KMS-11 (cell line): ENCODE data around the gene PRSS48.

Experiments
- H2AFZ ChIP-seq: fragments of 200-600 bp; sonication (generic); 2 replicates; pipeline ENCODE4 v1.6.1; 2016; ENCODE audit warnings: antibody characterized with exemption, mixed run types, low read depth
- H3K27ac ChIP-seq: fragments of 200-600 bp; sonication (generic); 2 replicates; pipeline ENCODE4 v1.6.1; 2016; ENCODE audit warnings: mild to moderate bottlenecking, mixed run types
- H3K27me3 ChIP-seq: fragments of 200-600 bp; sonication (generic); 2 replicates; pipeline ENCODE4 v1.6.1; 2017; ENCODE audit warnings: mild to moderate bottlenecking, low read depth, mixed run types, moderate library complexity; ENCODE audit not compliant: insufficient read depth
- H3K36me3 ChIP-seq: fragments of 200-600 bp; sonication (generic); 2 replicates; pipeline ENCODE4 v1.6.1; 2017; ENCODE audit warnings: mild to moderate bottlenecking, mixed run types; ENCODE audit not compliant: insufficient read depth
- H3K4me1 ChIP-seq: fragments of 200-600 bp; sonication (generic); 2 replicates; pipeline ENCODE4 v1.6.1; 2016; ENCODE audit warnings: mild to moderate bottlenecking, low read depth, mixed run types; ENCODE audit not compliant: poor library complexity, severe bottlenecking
- H3K4me2 ChIP-seq: fragments of 200-600 bp; sonication (generic); 2 replicates; pipeline ENCODE4 v1.7.0; 2016; ENCODE audit warnings: mild to moderate bottlenecking, mixed run types
- H3K4me3 ChIP-seq: fragments of 200-600 bp; sonication (generic); IDR thresholded peaks from 2 replicates; pipeline ENCODE4 v1.6.1; 2017; ENCODE audit warnings: low read depth, low read length, mixed read lengths; ENCODE audit not compliant: insufficient read depth
- H3K79me2 ChIP-seq: fragments of 200-600 bp; sonication (generic); 2 replicates; pipeline ENCODE4 v1.6.1; 2016; ENCODE audit warnings: low read depth, mixed run types; ENCODE audit not compliant: insufficient read depth
- H3K9ac ChIP-seq: fragments of 200-600 bp; sonication (generic); 2 replicates; pipeline ENCODE4 v1.6.1; 2016; ENCODE audit warnings: mild to moderate bottlenecking, mixed run types
- H4K20me1 ChIP-seq: fragments of 200-600 bp; sonication (generic); 2 replicates; pipeline ENCODE4 v1.6.1; 2016; ENCODE audit warnings: mild to moderate bottlenecking, mixed run types; ENCODE audit not compliant: insufficient read depth
- TF ChIP-seq, protein P1 (sequence below): fragments of 200-600 bp; sonication (generic); conservative IDR thresholded peaks from 2 replicates; pipeline ENCODE4 v1.6.1; 2017; ENCODE audit warnings: low read depth, mild to moderate bottlenecking, antibody characterized with exemption, low read length, moderate library complexity, mixed read lengths

PRSS48 gene

DNA sequence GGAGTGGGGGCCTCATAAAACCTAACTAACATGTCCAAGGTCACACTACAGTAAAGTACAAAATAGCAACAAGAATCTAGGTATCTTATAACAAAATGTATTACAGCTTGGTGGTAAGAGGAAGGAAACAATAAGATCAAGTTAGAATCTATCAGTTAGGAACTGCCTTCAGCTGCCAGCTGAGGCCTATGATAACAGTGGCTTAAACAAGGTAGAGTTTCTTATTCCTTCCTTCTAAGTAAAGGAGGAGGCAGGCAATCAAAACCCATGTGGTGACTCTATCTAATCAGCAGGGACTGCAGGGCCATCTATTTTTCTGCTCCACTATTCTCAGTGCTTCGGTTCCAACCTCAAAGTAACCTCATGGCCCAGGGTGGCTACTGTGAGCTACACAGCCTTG, 37.5 kb downstream of the PRSS48 start:
- no peak overlapping the region for H3K27ac ChIP-seq
- no peaks in the 10 kb centered on the region for H3K4me1 ChIP-seq
- no peak overlapping the region for H3K4me2 ChIP-seq
- H4K20me1 ChIP-seq: no peaks in the 10 kb centered on the region
- H3K4me3 ChIP-seq: no peak overlapping the region
- no peaks in the 10 kb centered on the region for H3K79me2 ChIP-seq
- TF ChIP-seq, protein P1, sequence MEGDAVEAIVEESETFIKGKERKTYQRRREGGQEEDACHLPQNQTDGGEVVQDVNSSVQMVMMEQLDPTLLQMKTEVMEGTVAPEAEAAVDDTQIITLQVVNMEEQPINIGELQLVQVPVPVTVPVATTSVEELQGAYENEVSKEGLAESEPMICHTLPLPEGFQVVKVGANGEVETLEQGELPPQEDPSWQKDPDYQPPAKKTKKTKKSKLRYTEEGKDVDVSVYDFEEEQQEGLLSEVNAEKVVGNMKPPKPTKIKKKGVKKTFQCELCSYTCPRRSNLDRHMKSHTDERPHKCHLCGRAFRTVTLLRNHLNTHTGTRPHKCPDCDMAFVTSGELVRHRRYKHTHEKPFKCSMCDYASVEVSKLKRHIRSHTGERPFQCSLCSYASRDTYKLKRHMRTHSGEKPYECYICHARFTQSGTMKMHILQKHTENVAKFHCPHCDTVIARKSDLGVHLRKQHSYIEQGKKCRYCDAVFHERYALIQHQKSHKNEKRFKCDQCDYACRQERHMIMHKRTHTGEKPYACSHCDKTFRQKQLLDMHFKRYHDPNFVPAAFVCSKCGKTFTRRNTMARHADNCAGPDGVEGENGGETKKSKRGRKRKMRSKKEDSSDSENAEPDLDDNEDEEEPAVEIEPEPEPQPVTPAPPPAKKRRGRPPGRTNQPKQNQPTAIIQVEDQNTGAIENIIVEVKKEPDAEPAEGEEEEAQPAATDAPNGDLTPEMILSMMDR: no peak
- H3K9ac ChIP-seq: no peak overlapping the region
- H2AFZ ChIP-seq: no peak overlapping the region
- H3K27me3 ChIP-seq: no peaks in the 10 kb centered on the region
- no peaks in the 10 kb centered on the region for H3K36me3 ChIP-seq

DNA sequence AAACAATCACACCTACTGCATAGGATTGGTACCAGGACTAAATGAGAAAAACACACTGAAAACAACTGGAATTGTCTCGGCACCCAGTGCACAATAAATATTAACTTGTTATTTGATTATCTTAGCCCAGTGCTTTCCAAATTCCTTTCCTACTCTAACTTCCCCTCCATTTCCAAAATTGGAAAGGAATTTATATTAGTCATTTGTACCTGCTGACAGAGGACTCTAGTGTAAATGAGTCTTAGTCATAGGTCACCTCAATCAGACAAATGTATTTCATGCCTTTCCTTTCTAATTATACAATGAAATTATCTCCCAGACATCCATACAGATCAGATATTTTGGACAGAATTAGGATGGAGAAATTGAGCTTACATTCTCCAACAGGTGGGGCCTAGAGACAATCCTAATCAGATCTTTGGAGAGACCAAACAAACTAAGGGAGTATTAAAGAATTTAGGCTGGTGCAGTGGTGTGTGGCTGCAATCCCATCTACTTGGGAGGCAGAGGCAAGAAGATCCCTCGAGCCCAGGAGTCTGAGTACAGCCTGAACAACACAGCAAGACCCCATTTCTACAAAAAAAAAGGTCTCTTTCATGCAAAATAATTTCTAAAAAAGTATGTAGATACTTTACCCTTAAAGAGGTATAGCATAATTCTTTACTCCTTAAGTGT, 38.4 kb downstream of the PRSS48 start:
- Histone ChIP-seq H3K4me1 (no peaks in the 10 kb centered on the region), H3K79me2 (no peaks in the 10 kb centered on the region), H2AFZ (no peak overlapping the region), H3K4me2 (no peak overlapping the region), H3K27me3 (no peaks in the 10 kb centered on the region), H3K36me3 (no peaks in the 10 kb centered on the region), H3K27ac (no peak overlapping the region), H3K9ac (no peak overlapping the region), H3K4me3 (no peak overlapping the region), H4K20me1 (no peaks in the 10 kb centered on the region)
- TF ChIP-seq, protein P1: no peak

DNA sequence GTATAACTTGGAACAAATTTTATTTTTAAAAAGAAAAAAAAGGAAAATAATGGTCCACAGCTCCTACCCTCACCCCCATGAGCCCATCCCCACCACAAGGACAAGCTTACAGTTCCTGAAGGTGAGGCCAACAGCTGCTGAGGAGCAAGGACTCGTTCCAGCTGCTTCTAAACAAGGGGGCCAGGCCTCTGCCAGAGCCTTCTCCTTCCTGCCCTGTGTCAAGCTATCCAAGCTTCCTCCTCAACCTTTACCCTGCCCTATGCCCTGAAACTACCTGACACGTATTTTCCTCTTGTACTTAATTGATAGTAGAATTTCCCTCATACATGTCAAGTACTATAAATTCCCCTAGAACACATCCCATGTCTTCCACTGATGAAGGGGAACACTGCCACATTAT, 39.7 kb downstream of the PRSS48 start:
- Histone ChIP-seq H3K9ac (no peak overlapping the region), H3K27ac (no peak overlapping the region), H4K20me1 (no peaks in the 10 kb centered on the region), H3K4me1 (no peaks in the 10 kb centered on the region), H3K36me3 (no peaks in the 10 kb centered on the region), H3K4me2 (no peak overlapping the region), H2AFZ (no peak overlapping the region), H3K4me3 (no peak overlapping the region), H3K27me3 (no peaks in the 10 kb centered on the region), H3K79me2 (no peaks in the 10 kb centered on the region)
- TF ChIP-seq, protein P1: no peak

DNA sequence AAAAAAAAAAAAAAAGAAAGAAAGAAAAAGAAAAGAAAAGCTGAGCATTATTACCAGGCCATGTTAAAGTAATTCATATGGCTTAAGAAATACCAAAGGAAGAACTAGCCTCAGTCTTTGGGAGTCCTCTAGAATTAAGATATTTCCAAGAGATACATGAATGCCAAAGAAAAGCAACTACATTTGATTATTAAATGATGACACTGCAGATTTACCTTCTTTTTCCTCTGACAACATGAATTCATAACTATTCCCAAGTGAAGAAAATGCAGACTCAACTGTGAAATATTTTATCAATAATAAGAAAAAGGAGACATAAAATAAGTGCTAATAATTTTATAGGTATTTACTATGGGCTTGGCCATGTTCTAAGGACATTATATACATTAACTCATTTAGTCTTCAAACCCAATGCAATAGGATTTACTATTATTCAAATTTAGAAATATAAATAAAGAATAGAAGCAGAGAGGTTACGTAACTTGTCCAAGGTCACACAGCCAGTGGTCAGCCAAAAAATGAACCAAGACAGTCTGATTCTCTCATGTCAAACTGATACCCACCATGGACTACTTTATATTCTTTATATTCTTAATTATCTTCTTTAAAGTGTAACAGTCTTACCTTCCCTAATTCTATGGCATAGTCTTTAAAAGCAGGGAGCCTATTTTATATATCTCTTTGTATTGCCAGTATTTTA, 41.5 kb downstream of the PRSS48 start:
- Histone ChIP-seq H3K27me3 (no peaks in the 10 kb centered on the region), H2AFZ (no peak overlapping the region), H3K4me1 (no peaks in the 10 kb centered on the region), H3K4me2 (no peak overlapping the region), H3K79me2 (no peaks in the 10 kb centered on the region), H4K20me1 (no peaks in the 10 kb centered on the region), H3K4me3 (no peak overlapping the region), H3K36me3 (no peaks in the 10 kb centered on the region), H3K9ac (no peak overlapping the region), H3K27ac (no peak overlapping the region)
- TF ChIP-seq, protein P1: no peak
